ENCODE results near the gene LPGAT1.

The LPGAT1 gene

GRCh38 chr1:211827051-211827450, 3.5 kb downstream of the LPGAT1 start:
- no peak for DNase-seq

GRCh38 chr1:211825980-211826379, 4.6 kb downstream of the LPGAT1 start:
- no peak for DNase-seq

- DNase-seq: no peak
Observed at GRCh38 chr1:211822677-211823407, 7.7 kb downstream of the LPGAT1 start.

GRCh38 chr1:211816586-211816985, 14.0 kb downstream of the LPGAT1 start:
- no peak for DNase-seq

GRCh38 chr1:211814313-211814712, 16.2 kb downstream of the LPGAT1 start:
- no peak for DNase-seq

GRCh38 chr1:211813590-211813989, 17.0 kb downstream of the LPGAT1 start:
- DNase-seq: no peak

- no peak for DNase-seq
Observed at GRCh38 chr1:211812584-211812983, 18.0 kb downstream of the LPGAT1 start.

GRCh38 chr1:211811848-211812247, 18.7 kb downstream of the LPGAT1 start:
- DNase-seq: no peak

GRCh38 chr1:211811126-211811525, 19.4 kb downstream of the LPGAT1 start:
- DNase-seq: no peak

GRCh38 chr1:211808475-211808874, 22.1 kb downstream of the LPGAT1 start:
- DNase-seq: no peak

- no peak for DNase-seq
Observed at GRCh38 chr1:211804915-211805314, 25.6 kb downstream of the LPGAT1 start.

- DNase-seq: no peak
Observed at GRCh38 chr1:211800925-211801607, 29.5 kb downstream of the LPGAT1 start.

GRCh38 chr1:211797994-211798393, 32.6 kb downstream of the LPGAT1 start:
- no peak for DNase-seq

- DNase-seq: no peak
Observed at GRCh38 chr1:211791979-211792378, 38.6 kb downstream of the LPGAT1 start.

- DNase-seq: no peak
Observed at GRCh38 chr1:211789641-211790464, 40.7 kb downstream of the LPGAT1 start.

GRCh38 chr1:211788626-211789025, 41.9 kb downstream of the LPGAT1 start:
- no peak for DNase-seq

GRCh38 chr1:211783897-211784296, 46.7 kb downstream of the LPGAT1 start:
- DNase-seq: no peak

GRCh38 chr1:211783266-211783665, 47.3 kb downstream of the LPGAT1 start:
- DNase-seq: no peak

GRCh38 chr1:211781260-211781659, 49.3 kb downstream of the LPGAT1 start:
- no peak for DNase-seq

GRCh38 chr1:211775170-211775569, 55.4 kb downstream of the LPGAT1 start:
- no peak for DNase-seq

- DNase-seq: no peak
Observed at GRCh38 chr1:211764701-211765100, 65.9 kb downstream of the LPGAT1 start.

GRCh38 chr1:211762206-211762605, 68.4 kb downstream of the LPGAT1 start:
- no peak for DNase-seq

- DNase-seq: no peak
Observed at GRCh38 chr1:211761400-211761799, 69.2 kb downstream of the LPGAT1 start.

Measured in stimulated activated CD4-positive, alpha-beta T cell treated with anti-CD3 and anti-CD28 coated beads, Interleukin-4, amount 100 ng/mL, for 4 hours (primary cell).